GM18907 (cell line): ENCODE measurements around the gene PRKD3.
"Not testable (repeated sequence)": the region's sequence is repeated elsewhere in the genome, so short reads cannot be mapped to it uniquely, and the experiment has no call there.

ENCODE experiments used
- ATAC-seq: cut with Tn5 transposase; IDR thresholded peaks from one replicate; pipeline ENCODE4 v1.9.1; 2021; ENCODE audit warnings: mild to moderate bottlenecking, moderate library complexity; ENCODE audit not compliant: unreplicated experiment

The PRKD3 gene

DNA sequence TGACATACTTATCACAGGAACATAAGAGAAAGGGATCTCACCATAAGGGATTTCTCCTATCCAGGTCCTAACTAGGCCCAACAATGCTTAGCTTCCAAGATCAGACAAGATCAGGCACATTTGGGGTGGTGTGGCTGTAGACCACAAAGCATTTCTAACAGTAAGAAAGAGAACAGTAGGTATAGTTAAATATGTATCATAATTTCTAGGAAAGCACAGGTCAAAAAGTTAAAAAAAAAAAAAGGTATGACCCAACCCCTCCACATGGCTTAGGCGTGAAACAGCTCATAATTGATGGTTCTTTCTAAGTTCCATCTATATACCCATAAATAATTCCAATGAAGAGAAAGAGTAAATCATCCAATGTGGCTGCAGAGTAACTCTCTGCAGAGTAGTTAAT, 6.9 kb downstream of the PRKD3 start:
- ATAC-seq, result no peak

DNA sequence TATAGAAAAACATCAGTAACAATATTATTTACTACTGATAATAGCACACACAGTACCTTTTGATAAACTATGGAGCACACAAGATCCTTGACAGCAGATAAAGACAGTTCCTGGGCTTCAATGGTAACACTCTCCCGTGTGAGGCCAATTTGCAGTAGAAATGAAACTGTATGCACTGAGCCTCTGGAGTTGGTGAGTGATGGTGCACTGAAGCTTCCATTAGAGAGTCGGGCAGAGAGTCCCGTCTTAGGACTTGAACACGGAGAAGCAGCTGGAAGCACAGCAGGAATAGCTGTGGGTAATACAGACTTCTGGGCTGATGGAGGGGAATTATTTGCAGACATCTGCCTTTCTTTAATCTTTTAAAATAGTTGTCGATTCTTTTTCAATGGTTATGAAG, 8.5 kb downstream of the PRKD3 start:
- no peak for ATAC-seq

GRCh38 chr2:37315364-37315763, 9.3 kb downstream of the PRKD3 start:
- ATAC-seq, result no peak

DNA sequence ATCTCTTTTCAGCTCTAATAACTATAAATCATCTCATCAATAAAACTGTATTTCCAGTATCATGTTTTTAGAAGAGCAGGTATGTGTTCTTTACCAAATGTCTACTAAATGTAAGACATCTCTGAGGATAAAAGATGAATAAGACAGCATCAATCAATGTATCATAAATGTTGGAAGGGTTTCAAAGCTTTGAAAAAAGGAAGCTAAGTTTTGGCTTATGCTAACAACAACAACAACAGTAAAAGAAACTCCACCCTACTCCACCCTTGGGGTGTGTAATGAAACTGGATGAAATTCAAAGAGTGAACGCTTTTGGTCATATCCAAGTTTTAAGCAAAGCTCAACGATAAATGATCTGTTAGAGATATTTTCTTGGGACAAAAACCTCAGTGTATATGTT, 17.1 kb downstream of the PRKD3 start:
- ATAC-seq, result no peak

- ATAC-seq, result no peak
These were observed 18.6 kb downstream of the PRKD3 start for GRCh38 chr2:37306024-37306423.

DNA sequence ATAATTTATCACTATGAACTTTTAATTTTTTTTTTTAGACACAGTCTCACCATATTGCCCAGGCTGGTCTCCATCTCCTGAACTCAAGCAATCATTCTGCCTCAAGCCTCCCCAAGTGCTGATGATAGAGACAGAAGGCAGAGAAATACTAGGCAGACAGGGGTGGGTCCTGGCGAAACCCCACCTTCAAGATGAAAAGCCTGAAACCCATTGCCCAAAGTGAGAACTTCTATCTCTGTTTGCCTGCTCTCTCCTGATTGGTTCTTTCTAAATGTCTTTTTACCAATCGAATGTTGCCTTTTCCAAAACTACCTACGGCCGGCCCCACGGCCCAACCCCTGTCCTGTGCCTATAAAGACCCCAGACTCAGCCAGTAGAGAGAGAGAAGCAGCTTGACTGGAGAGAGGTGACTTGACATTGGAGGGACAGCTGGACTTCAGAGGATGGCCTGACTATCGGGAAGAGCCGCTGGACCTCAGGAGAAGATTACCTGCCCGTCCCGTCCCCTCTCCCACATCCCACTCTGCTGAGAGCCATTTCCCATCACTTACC, 21.9 kb downstream of the PRKD3 start:
- no peak for ATAC-seq

GRCh38 chr2:37301408-37301807, 23.2 kb downstream of the PRKD3 start:
- no peak for ATAC-seq

GRCh38 chr2:37300578-37300977, 24.1 kb downstream of the PRKD3 start:
- ATAC-seq, result no peak

DNA sequence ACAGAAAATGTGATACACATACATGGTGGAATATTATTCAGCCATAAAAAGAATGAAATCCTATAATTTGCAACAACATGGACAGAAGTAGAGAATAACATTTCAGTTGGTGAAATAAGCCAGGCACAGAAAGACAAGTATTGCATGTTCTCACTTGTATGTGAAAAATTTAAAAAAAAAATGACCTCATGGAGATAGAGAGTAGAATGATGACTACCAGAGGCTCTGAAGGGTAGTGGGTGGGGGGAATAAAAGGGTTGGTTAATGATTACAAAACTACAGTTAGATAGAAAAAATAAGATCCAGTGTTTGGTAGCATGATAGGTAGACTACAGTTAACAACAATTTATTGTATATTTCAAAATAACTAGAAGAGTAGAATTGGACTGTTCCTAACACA, 24.5 kb downstream of the PRKD3 start:
- no peak for ATAC-seq

- ATAC-seq, result no peak
These were observed 27.0 kb downstream of the PRKD3 start for GRCh38 chr2:37297632-37298031.

- ATAC-seq, result no peak
These were observed 29.1 kb downstream of the PRKD3 start for GRCh38 chr2:37295469-37296073.

- ATAC-seq, result not testable (repeated sequence)
These were observed 29.8 kb downstream of the PRKD3 start for GRCh38 chr2:37294858-37295257.

DNA sequence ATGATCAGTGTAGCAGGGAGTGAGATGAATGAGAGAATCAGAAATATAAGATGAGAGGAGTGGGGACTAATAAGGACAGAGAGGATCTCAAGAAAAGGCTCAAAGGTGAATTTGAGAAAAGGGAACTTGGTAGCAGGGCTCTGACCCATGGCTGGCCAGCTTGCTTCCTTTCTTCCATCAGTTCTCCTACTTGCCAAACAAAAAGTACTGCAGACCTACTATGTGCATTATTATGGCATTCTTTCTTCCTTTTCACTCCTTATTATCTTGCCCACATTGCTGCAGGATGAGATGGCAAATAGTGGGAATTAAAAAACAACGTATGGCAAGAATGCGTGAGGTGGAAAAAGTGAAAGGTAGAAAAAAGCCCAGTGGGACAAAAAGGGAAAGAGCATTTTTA, 33.0 kb downstream of the PRKD3 start:
- no peak for ATAC-seq

DNA sequence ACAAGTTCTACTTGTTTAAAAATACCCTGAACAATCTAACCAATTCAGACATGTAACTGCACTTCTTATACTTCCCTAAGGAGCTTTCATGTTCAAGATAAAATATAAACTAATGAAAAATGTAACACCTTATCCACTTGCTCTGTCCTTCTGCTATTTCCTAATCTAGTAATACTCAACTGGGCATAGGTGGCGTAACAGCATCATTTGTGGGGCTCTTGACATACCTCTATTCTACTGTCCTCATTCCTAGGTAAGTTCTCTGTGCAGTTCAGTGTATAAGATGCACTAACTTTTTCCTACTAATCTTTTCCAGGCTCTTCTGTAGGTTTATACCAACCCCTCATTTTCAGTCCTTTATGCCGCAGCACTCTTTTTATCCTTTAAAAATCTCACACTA, 36.7 kb downstream of the PRKD3 start:
- ATAC-seq, result no peak

DNA sequence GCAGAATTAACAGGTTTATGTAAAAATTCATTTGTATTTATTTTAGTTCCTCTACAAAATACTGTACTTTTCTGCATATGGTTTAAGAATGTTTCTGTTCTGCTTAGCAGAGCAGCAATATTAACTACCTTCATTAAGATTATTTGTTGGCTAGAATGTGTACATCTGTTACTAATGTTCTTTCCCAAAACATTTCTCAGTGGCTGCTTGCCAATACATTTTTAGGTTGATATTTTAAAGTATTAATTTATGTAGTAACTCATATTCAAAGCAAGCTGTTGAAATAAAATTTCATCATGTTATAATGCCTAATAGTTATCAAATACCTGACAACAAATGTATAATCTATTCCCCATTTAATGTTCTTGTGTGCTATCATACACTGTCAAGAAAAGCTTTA, 40.3 kb downstream of the PRKD3 start:
- no peak for ATAC-seq

GRCh38 chr2:37283207-37283606, 41.4 kb downstream of the PRKD3 start:
- ATAC-seq, result no peak

DNA sequence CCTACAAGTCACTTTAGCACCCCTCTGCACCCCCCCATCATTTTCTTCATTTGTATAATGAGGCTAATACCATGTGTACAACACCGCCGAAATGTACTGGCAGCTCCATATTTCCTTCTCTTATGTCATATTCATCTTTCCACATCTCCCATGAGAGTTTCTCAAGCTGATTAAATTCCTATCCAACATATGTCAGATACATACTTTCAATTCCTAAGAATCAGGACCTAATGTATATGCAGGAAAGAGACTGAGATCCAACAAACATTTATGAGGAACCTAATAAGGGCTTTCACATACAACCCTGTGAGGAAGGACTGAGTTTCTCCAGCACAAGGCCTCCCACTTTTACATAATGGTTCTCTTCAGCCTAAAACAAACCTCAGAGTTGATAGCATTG, 41.9 kb downstream of the PRKD3 start:
- ATAC-seq, result no peak

GRCh38 chr2:37281916-37282315, 42.7 kb downstream of the PRKD3 start:
- ATAC-seq, result no peak

DNA sequence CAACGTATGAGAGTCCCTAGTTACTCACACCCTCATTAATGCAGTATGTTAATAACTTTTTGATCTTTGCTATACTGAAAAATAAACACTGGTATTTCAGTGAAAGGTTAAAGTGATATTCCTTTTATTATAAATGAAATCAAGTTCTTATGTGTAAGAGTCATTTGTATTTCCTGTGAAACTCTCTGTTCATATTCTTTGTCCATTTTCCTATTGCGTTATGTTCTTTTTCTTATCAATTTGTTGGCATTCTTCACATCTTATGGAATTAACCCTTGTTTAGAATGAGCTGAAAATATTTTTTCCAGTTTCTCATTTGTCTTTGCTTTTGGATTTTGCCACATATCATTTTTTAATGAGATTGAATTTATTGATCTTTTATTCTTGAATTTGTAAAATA, 48.3 kb downstream of the PRKD3 start:
- ATAC-seq, result no peak
